H1 (cell line): ENCODE data around the gene TCEANC2. TPM values are rescaled to one million over a fixed set of nuclear protein-coding genes. Genes with fewer than 3 reads are reported as not detected.

ENCODE experiments used
- CTCF ChIA-PET: fragments of 300-600 bp; sonication (Branson Sonifier 250); formaldehyde crosslinking; loops from one replicate; lab custom pipeline; 2021; ENCODE audit not compliant: partially characterized antibody; lab: Charles Lee
- POLR2A ChIA-PET: fragments of 300-600 bp; sonication (Branson Sonifier 250); formaldehyde crosslinking; loops from one replicate; lab custom pipeline; 2021; ENCODE audit warnings: inconsistent platforms; ENCODE audit not compliant: partially characterized antibody; lab: Charles Lee
- DNase-seq, 2 experiments: peaks; one replicate each; pipeline versions ENCODE4 v3.0.0 to v3.0.0-alpha.2; 2010 to 2022; ENCODE audit warnings: low spot score in 2 of 2, low read depth in 1 of 2, mixed read lengths in 1 of 2
- FAIRE-seq: peaks from 2 replicates; lab custom pipeline; 2011; peaks lifted over from hg19 to GRCh38; lab: Jason Lieb, UNC
- H2AFZ ChIP-seq: 2 replicates; pipeline ENCODE4 v1.8.1; 2012; ENCODE audit warnings: low read length, inconsistent platforms
- H2AK5ac ChIP-seq: 2 replicates; pipeline ENCODE4 v1.6.1; 2013; ENCODE audit warnings: low read depth, low read length
- H2BK120ac ChIP-seq: replicated peaks from 2 replicates; pipeline ENCODE3; 2013; ENCODE audit warnings: low read depth, low read length, inconsistent platforms
- H2BK12ac ChIP-seq: 2 replicates; pipeline ENCODE4 v1.6.1; 2013; ENCODE audit warnings: low read depth, low read length
- H2BK15ac ChIP-seq: 2 replicates; pipeline ENCODE4 v1.6.1; 2013; ENCODE audit warnings: low read length
- H2BK20ac ChIP-seq: 2 replicates; pipeline ENCODE4 v1.6.1; 2013; ENCODE audit warnings: low read length
- H2BK5ac ChIP-seq: 2 replicates; pipeline ENCODE4 v1.6.1; 2013; ENCODE audit warnings: low read depth, low read length
- H3K14ac ChIP-seq: 2 replicates; pipeline ENCODE4 v1.6.1; 2013; ENCODE audit warnings: inconsistent platforms; ENCODE audit not compliant: insufficient read length
- H3K18ac ChIP-seq: 2 replicates; pipeline ENCODE4 v1.6.1; 2013; ENCODE audit warnings: low read length; ENCODE audit errors: extremely low read depth
- H3K23ac ChIP-seq: 2 replicates; pipeline ENCODE4 v1.6.1; 2013; ENCODE audit warnings: inconsistent platforms; ENCODE audit not compliant: insufficient read length
- H3K23me2 ChIP-seq: 2 replicates; pipeline ENCODE4 v1.6.1; 2013; ENCODE audit warnings: low read depth, low read length
- H3K27ac ChIP-seq: 2 replicates; pipeline ENCODE4 v1.6.1; 2011; ENCODE audit warnings: low read depth, low read length, inconsistent platforms
- H3K27me3 ChIP-seq, 4 experiments: replicated peaks in 1 of 4; 1 replicate in 1 of 4; 2 replicates in 3 of 4; pipeline versions ENCODE4 v1.6.1 to v1.8.1; 2011 to 2013; ENCODE audit warnings: low read length in 3 of 4, mild to moderate bottlenecking in 3 of 4, inconsistent platforms in 2 of 4, mixed read lengths in 2 of 4, moderate library complexity in 1 of 4; ENCODE audit not compliant: control insufficient read depth in 3 of 4, insufficient read depth in 3 of 4; ENCODE audit errors: extremely low read depth in 1 of 4
- H3K36me3 ChIP-seq, 4 experiments: 2 replicates each; pipeline versions ENCODE4 v1.6.1 to v1.8.1; 2011 to 2013; ENCODE audit warnings: mild to moderate bottlenecking in 4 of 4, low read length in 3 of 4, moderate library complexity in 2 of 4, control low read depth in 1 of 4, inconsistent platforms in 1 of 4; ENCODE audit not compliant: insufficient read depth in 4 of 4, control insufficient read depth in 2 of 4
- H3K4ac ChIP-seq: replicated peaks from 2 replicates; pipeline ENCODE3; 2013; ENCODE audit warnings: low read length, low read depth, mixed read lengths, inconsistent platforms; ENCODE audit not compliant: insufficient read length
- H3K4me1 ChIP-seq, 4 experiments: replicated peaks in 1 of 4; 1 replicate in 1 of 4; 2 replicates in 3 of 4; pipeline versions ENCODE4 v1.6.1 to v1.8.1; 2011 to 2013; ENCODE audit warnings: low read length in 3 of 4, inconsistent platforms in 2 of 4, mixed read lengths in 1 of 4; ENCODE audit not compliant: insufficient read depth in 4 of 4, control insufficient read depth in 3 of 4
- H3K4me2 ChIP-seq, 2 experiments: 2 replicates each; pipeline versions ENCODE4 v1.6.1 to v1.8.1; 2011 to 2013; ENCODE audit warnings: low read depth in 2 of 2, low read length in 2 of 2, control low read depth in 1 of 2, inconsistent platforms in 1 of 2, mild to moderate bottlenecking in 1 of 2; ENCODE audit not compliant: insufficient read depth in 1 of 2
- H3K4me3 ChIP-seq, 4 experiments: fragments of 200-600, 300-600 bp in 1 of 4; sonication (generic), shearing (Covaris generic), sonication (Bioruptor Twin) in 1 of 4; 2 replicates each; pipeline versions ENCODE4 v1.5.1 to v1.8.1; 2011 to 2016; ENCODE audit warnings: low read length in 4 of 4, low read depth in 3 of 4, control low read depth in 2 of 4, inconsistent platforms in 2 of 4, mild to moderate bottlenecking in 2 of 4, mixed read lengths in 1 of 4, moderate library complexity in 1 of 4; ENCODE audit not compliant: insufficient read depth in 2 of 4; ENCODE audit errors: extremely low read depth in 1 of 4
- H3K56ac ChIP-seq: replicated peaks from 2 replicates; pipeline ENCODE3; 2013; ENCODE audit warnings: low read depth, mild to moderate bottlenecking, mixed read lengths, low read length, inconsistent platforms; ENCODE audit not compliant: insufficient read length
- H3K79me1 ChIP-seq: 2 replicates; pipeline ENCODE4 v1.6.1; 2013; ENCODE audit warnings: low read depth, low read length, control low read depth
- H3K79me2 ChIP-seq, 2 experiments: 2 replicates each; pipeline versions ENCODE4 v1.6.1 to v1.8.1; 2012 to 2013; ENCODE audit warnings: low read length in 2 of 2, mild to moderate bottlenecking in 2 of 2, inconsistent platforms in 1 of 2; ENCODE audit not compliant: insufficient read depth in 2 of 2, control insufficient read depth in 1 of 2
- H3K9ac ChIP-seq, 4 experiments: replicated peaks in 1 of 4; 1 replicate in 1 of 4; 2 replicates in 3 of 4; pipeline versions ENCODE4 v1.6.1 to v1.8.1; 2011 to 2013; ENCODE audit warnings: low read depth in 3 of 4, low read length in 3 of 4, control low read depth in 2 of 4, mild to moderate bottlenecking in 2 of 4, moderate library complexity in 2 of 4, inconsistent platforms in 1 of 4; ENCODE audit errors: extremely low read depth in 1 of 4
- H3K9me3 ChIP-seq, 2 experiments: 2 replicates each; pipeline versions ENCODE4 v1.6.1 to v1.8.1; 2012 to 2013; ENCODE audit warnings: mild to moderate bottlenecking in 2 of 2, moderate library complexity in 2 of 2, control low read depth in 1 of 2, inconsistent platforms in 1 of 2, low read depth in 1 of 2, low read length in 1 of 2, mixed read lengths in 1 of 2; ENCODE audit not compliant: insufficient read depth in 2 of 2
- H4K20me1 ChIP-seq, 2 experiments: replicated peaks in 1 of 2; 2 replicates each; pipeline versions ENCODE3 to v1.8.1; 2011 to 2013; ENCODE audit warnings: inconsistent platforms in 2 of 2, low read length in 2 of 2, mild to moderate bottlenecking in 1 of 2; ENCODE audit not compliant: insufficient read depth in 2 of 2, control insufficient read depth in 1 of 2
- H4K5ac ChIP-seq: 2 replicates; pipeline ENCODE4 v1.6.1; 2013; ENCODE audit warnings: low read length, low read depth, mixed read lengths, inconsistent platforms; ENCODE audit not compliant: insufficient read length
- H4K8ac ChIP-seq: 2 replicates; pipeline ENCODE4 v1.8.0; 2013; ENCODE audit warnings: mild to moderate bottlenecking, moderate library complexity, low read length, inconsistent platforms; ENCODE audit not compliant: insufficient read depth; ENCODE audit errors: extremely low read depth
- H4K91ac ChIP-seq: replicated peaks from 2 replicates; pipeline ENCODE3; 2013; ENCODE audit warnings: low read length, mixed read lengths, inconsistent platforms; ENCODE audit not compliant: insufficient read length
- CBX5 ChIP-seq: fragments of 300-800, 300-1000 bp; sonication (generic); IDR thresholded peaks from 2 replicates; pipeline ENCODE4 v1.7.1; 2016; ENCODE audit warnings: antibody characterized with exemption, low read length, low read depth
- CBX8 ChIP-seq: fragments of 300-800, 300-1000 bp; sonication (generic); IDR thresholded peaks from 2 replicates; pipeline ENCODE4 v1.7.1; 2016; ENCODE audit warnings: low read depth, low read length, borderline replicate concordance
- CEBPB ChIP-seq: IDR thresholded peaks from 2 replicates; pipeline ENCODE4 v1.6.1; 2012; ENCODE audit warnings: low read depth, low read length
- CHD1 ChIP-seq: IDR thresholded peaks from 2 replicates; pipeline ENCODE4 v1.6.1; 2012; ENCODE audit warnings: low read depth, low read length, improper control_type of control experiment
- CHD2 ChIP-seq: IDR thresholded peaks from 2 replicates; pipeline ENCODE4 v1.6.1; 2012; ENCODE audit warnings: low read length, improper control_type of control experiment
- KDM4A ChIP-seq: IDR thresholded peaks from one replicate; pipeline ENCODE4 v1.7.1; 2012; ENCODE audit warnings: low read depth, mild to moderate bottlenecking, moderate library complexity, low read length, inconsistent platforms; ENCODE audit not compliant: severe bottlenecking
- NANOG ChIP-seq: IDR thresholded peaks from 2 replicates; pipeline ENCODE4 v1.6.1; 2011; ENCODE audit warnings: low read length, low read depth, mild to moderate bottlenecking, inconsistent platforms; ENCODE audit not compliant: insufficient read depth, poor library complexity, severe bottlenecking
- RAD21 ChIP-seq, 2 experiments: IDR thresholded peaks in 1 of 2; conservative IDR thresholded peaks in 1 of 2; 2 replicates each; pipeline ENCODE4 v1.6.1; 2011; ENCODE audit warnings: low read depth in 2 of 2, low read length in 2 of 2, improper control_type of control experiment in 1 of 2, inconsistent platforms in 1 of 2, mild to moderate bottlenecking in 1 of 2, moderate library complexity in 1 of 2
- SIN3A ChIP-seq, 2 experiments: IDR thresholded peaks in 1 of 2; conservative IDR thresholded peaks in 1 of 2; 2 replicates each; pipeline ENCODE4 v1.6.1; 2011 to 2012; ENCODE audit warnings: low read length in 2 of 2, improper control_type of control experiment in 1 of 2, low read depth in 1 of 2, mild to moderate bottlenecking in 1 of 2
- SIX5 ChIP-seq: IDR thresholded peaks from 2 replicates; pipeline ENCODE4 v1.6.1; 2011; ENCODE audit warnings: mild to moderate bottlenecking, low read depth, low read length
- SP4 ChIP-seq: IDR thresholded peaks from 2 replicates; pipeline ENCODE4 v1.6.1; 2012; ENCODE audit warnings: low read length, inconsistent platforms
- TAF7 ChIP-seq: optimal IDR thresholded peaks from 2 replicates; pipeline ENCODE3; 2011; ENCODE audit warnings: low read depth, mild to moderate bottlenecking, inconsistent platforms, low read length, moderate library complexity, borderline replicate concordance
- WGBS, 2 experiments: shearing (Covaris generic) in 1 of 2; methylation state at CpG; one replicate each; pipeline versions ENCODE4 v1.1.6 to v1.1.7; 2013 to 2015; ENCODE audit warnings: low lambda C conversion rate in 2 of 2, mixed read lengths in 2 of 2, inconsistent platforms in 1 of 2, low coverage in 1 of 2, missing lambda C conversion rate in 1 of 2; ENCODE audit not compliant: insufficient replicate concordance in 2 of 2, insufficient coverage in 1 of 2, insufficient read length in 1 of 2; ENCODE audit errors: extremely low coverage in 1 of 2, missing lambda C conversion rate in 1 of 2; 5-methylcytosine and 5-hydroxymethylcytosine counted together
- polyA plus RNA-seq, 7 experiments: library from polyadenylated mRNA; depleted of rRNA in 3 of 7; stranded (reverse) in 5 of 7; unstranded in 2 of 7; fragments of >200 nt in 5 of 7; fragments of 200-250 nt in 2 of 7; gene quantifications; 1 replicate in 5 of 7; 2 replicates in 1 of 7; 4 replicates in 1 of 7; pipeline versions ENCODE4 v1.2.1 to v1.2.3, GENCODE V29; 2011 to 2013; ENCODE audit warnings: missing spikeins in 2 of 7, mixed read lengths in 2 of 7
- total RNA-seq: library from RNA; stranded (reverse); fragmentation: NEBNext Ultra II Directional; extraction: Animal tissue kit (Norgen Biotek cat#: 25700); gene quantifications from 2 replicates; pipeline ENCODE4 v1.2.1, GENCODE V29; 2021

The TCEANC2 gene
- total and polyA plus RNA-seq, 2 of the 8 experiments (the other 6 are each of a cell fraction or from before 2014, with no cell fraction given) = 4.2 to 8.2 TPM

GRCh38 chr1:54144366-54144765 lies 91.0 kb downstream of the TCEANC2 start:
- no peak overlapping the region for H3K56ac ChIP-seq
- H3K4me1 ChIP-seq = no peaks in the 10 kb centered on the region
- no peaks in the 10 kb centered on the region for H3K79me1 ChIP-seq
- H4K5ac ChIP-seq = no peak overlapping the region
- H2BK120ac ChIP-seq = no peak overlapping the region
- H4K91ac ChIP-seq = no peak overlapping the region
- no peaks in the 10 kb centered on the region for H4K20me1 ChIP-seq
- no peak overlapping the region for H3K14ac ChIP-seq
- no peak overlapping the region for H3K9ac ChIP-seq
- no peak overlapping the region for H3K4me3 ChIP-seq
- no peak overlapping the region for H2BK5ac ChIP-seq
- H3K4me2 ChIP-seq = no peak overlapping the region
- no peak overlapping the region for H2AK5ac ChIP-seq
- H2AFZ ChIP-seq = no peak overlapping the region
- no peak overlapping the region for H3K4ac ChIP-seq
- no peaks in the 10 kb centered on the region for H3K79me2 ChIP-seq
- no peak for DNase-seq
- H2BK12ac ChIP-seq = no peak overlapping the region
- H3K23me2 ChIP-seq = no peaks in the 10 kb centered on the region
- no peak overlapping the region for H3K27ac ChIP-seq
- no peak overlapping the region for H2BK15ac ChIP-seq
- no peak overlapping the region for H2BK20ac ChIP-seq
- WGBS, 2 experiments = 94% methylated on average over 11 of the region's 11 CpGs; no CpG with 5 or more reads in 1 of the 2 experiments
- no peak for FAIRE-seq
- no peaks in the 10 kb centered on the region for H3K36me3 ChIP-seq
- H4K8ac ChIP-seq = no peak overlapping the region
- TF ChIP-seq SP4 (no peak), TAF7 (no peak), SIN3A (conservative IDR thresholded peaks at IDR 0.05 in 1 of 2, IDR thresholded peaks at IDR 0.05 in 1 of 2; ENCODE audit: low read depth in 1 of 2, low read length in 2 of 2) (no peak), CBX8 (no peak), CEBPB (no peak), CHD2 (no peak), NANOG (no peak), KDM4A (no peak), CBX5 (no peak), RAD21 (IDR thresholded peaks at IDR 0.05 in 1 of 2, conservative IDR thresholded peaks at IDR 0.05 in 1 of 2; ENCODE audit: low read depth in 2 of 2, low read length in 2 of 2) (no peak), CHD1 (no peak), SIX5 (no peak)
- H3K9me3 ChIP-seq = no peaks in the 10 kb centered on the region
- H3K27me3 ChIP-seq = no peaks in the 10 kb centered on the region
- ChIA-PET CTCF (interaction anchor here (1.5 to 2.1 kb wide), 2 partner anchors 10 to 22 kb away, joined by 4 to 8 read pairs; no protein-coding TSS in a partner anchor), POLR2A (interaction anchor here (1.1 kb wide), 1 partner anchor 19 kb away, joined by 3 read pairs; no protein-coding TSS in a partner anchor)
- no peak overlapping the region for H3K23ac ChIP-seq
- H3K18ac ChIP-seq = no peak overlapping the region
